Erythroblast (primary cell): ENCODE results near the gene FCAR.
"Not testable (repeated sequence)": the region's sequence is repeated elsewhere in the genome, so short reads cannot be mapped to it uniquely, and the experiment has no call there.

ENCODE experiments used
- DNase-seq, 2 experiments: peaks; one replicate each; lab custom pipeline; 2025; lab: John Stamatoyannopoulos, UW
- GATA1 ChIP-seq: IDR thresholded peaks from 2 replicates; pipeline ENCODE4 v1.6.1; 2011; ENCODE audit warnings: low read depth, mild to moderate bottlenecking, control low read depth, low read length, moderate library complexity
- POLR2A ChIP-seq: IDR thresholded peaks from 2 replicates; pipeline ENCODE4 v1.6.1; 2011; ENCODE audit warnings: mild to moderate bottlenecking, low read length

FCAR gene

DNA sequence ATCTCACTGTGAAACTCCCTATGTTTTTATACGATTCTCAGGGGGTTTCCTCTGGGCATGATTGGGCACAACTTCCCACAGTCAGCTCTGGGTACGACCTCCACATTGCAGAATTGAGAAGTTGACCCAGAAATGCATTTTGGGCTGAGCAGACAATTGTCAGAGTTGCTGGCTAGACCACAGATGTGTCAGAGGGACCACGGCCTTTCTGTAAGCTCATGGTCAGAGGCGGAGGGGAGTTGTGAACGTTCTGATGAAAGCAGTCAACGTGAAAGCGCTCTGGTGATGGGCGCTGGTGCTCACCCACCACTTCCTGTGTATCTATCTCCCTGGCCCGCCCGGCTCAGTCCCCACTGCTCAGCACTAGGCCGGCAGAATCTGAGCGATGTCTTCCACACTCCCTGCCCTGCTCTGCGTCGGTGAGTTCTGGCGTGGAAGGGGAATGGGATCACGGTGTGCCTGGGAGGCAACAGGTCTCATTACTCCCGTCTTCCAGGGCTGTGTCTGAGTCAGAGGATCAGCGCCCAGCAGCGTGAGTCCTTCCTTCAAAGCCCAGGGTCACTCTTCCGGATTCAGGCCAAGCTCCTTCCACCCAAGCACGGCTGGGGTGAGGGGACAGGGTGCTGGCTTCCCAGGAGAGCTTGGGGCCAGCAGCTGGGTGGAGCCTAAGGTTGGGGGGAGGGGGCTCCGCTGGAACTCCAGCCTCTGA lies 31.9 kb downstream of the FCAR start, which contains the start of gene NCR1:
Gene NCR1 (plus strand): TSS at position 346 of the 709 bp plus-strand sequence. CDS start 40 bp downstream, at position 386.
- TF ChIP-seq GATA1 (no peak), POLR2A (no peak)
- no peak for DNase-seq

DNA sequence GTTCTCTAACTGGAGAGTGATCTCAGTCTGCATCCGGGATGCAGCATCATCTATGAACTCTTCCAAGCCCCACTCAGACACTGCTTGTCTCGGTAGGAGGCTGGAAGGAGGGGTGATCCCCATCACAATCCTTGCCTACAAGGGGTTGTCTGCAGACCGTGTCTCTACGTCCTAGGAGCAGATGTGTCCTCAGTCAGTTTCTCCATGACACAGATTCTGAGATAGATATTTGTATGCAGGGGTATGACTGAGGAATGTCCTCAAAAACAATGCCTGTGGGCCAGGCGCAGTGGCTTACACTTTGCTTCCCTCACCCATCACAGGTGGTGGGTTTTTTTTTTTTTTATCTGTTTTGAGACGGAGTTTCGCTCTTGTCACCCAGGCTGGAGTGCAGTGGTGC lies 32.8 kb downstream of the FCAR start:
- no peak for TF ChIP-seq POLR2A
- TF ChIP-seq GATA1, result no peak
- DNase-seq, result no peak

DNA sequence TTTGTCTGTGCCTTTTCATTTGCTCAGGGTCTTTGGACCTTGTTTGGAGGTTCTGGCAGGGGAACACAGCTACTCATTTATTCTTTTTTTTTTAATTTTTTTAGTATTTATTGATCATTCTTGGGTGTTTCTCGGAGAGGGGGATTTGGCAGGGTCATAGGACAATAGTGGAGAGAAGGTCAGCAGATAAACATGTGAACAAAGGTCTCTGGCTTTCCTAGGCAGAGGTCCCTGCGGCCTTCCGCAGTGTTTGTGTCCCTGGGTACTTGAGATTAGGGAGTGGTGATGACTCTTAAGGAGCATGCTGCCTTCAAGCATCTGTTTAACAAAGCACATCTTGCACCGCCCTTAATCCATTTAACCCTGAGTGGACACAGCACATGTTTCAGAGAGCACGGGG lies 33.9 kb downstream of the FCAR start:
- DNase-seq, result not testable (repeated sequence)

DNA sequence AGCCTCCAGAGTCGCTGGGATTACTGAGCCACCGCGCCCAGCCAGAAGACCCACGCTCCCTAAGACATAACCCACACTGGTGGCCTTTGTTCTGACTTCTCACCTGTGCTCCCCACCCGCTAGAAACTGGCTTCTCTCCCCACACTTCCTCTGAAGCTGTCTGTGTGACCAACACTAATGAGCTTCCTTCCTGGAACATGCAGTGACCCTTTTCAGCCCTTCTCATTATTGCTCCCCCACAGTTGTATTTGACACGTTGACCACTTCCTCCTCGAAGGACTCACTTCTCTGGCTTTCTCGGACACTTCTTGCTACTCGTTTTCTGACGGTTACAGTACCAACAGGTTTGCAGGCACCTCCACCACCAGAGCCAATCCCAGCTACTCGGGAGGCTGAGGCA lies 42.8 kb downstream of the FCAR start:
- no peak for DNase-seq
- TF ChIP-seq GATA1 (no peak), POLR2A (no peak)

DNA sequence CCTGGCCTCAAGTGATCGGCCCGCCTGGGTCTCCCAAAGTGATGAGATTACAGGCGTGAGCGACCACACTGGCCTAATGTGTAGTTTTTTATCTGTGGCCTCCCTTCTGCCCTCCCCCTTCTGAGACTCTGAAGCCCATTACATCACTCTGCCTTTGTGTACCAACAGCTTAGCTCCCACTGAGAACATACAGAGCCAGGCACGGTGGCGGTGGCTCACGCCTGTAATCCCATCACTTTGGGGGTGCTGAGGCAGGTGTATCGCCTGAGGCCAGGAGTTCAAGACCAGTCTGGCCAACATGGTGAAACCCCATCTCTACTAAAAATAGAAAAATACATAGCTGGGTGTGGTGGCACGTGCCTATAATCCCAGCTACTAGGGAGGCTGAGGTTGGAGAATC lies 44.5 kb downstream of the FCAR start:
- no peak for DNase-seq
- TF ChIP-seq GATA1 (no peak), POLR2A (no peak)

DNA sequence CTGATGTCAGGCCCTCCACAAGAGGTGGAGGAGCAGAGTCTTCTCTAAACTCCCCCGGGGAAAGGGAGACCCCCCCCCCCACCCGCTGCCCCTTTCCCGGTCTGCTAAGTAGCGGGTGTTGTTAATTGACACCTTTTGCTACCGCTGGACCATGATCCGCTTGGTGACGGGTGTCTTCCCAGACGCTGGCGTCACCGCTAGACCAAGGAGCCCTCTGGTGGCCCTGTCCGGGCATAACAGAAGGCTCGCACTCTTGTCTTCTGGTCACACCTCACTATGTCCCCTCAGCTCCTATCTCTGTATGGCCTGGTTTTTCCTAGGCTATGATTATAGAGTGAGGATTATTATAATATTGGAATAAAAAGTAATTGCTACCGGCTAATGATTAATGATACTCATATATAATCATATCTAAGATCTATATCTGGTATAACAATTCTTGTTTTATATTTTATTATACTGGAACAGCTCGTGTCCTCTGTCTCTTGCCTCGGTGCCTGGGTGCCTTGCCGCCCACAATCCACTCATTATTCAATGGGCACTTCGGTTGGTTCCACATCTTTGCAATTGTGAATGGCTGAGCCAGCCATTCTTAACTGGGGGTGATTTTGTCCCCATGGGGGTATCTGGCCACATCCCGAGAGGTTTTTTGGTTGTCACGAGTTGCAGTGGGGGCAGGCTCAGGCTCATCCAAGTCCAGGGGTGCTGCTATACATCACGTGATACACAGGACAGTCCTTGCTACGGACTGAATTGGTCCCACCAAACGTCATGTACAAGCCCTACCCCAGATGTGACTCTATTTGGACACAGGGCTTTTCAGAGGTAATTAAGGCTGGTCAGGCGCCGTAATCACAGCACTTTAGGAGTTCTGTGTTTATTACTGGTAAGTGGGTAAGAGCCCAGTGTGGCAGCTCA lies 45.9 kb downstream of the FCAR start:
- not testable (repeated sequence) for DNase-seq

DNA sequence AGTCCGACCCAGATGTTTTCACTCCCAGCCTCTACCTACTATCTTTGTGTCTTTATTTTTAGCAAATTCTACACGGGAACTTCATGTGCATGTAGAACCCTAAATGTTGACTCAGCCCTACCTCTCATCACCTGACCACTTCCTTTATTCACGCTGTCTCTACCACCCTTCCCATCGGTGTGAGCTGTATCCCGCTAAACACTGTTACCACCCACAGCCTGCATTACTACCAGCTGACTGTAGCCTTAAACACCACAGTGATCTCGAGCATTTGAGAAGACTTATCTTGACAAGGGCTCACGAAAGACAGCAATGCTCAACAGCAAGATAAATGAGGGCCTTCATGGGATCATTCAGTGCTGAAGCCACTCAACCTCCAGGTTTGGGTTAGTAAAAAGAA lies 47.0 kb downstream of the FCAR start:
- no peak for DNase-seq
- TF ChIP-seq GATA1 (no peak), POLR2A (no peak)

DNA sequence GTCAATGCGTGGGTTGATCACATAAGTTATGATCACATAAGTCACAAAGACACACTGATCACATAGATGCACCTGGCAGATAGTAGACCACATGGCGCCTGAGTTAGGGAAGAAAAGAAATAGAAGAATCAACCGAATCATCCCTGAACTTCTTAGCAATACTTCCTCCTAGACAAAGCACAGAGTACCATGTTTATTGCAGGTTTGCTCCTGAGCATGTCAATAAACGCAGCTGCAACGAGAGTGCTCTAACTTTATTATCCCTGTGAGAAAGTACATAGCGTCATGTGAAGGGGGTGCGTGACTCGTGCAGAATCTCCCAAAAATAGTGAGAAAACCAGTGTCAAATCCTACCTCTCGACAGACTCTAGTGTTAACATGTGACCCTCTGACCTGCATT lies 49.2 kb downstream of the FCAR start:
- TF ChIP-seq GATA1, result no peak
- no peak for TF ChIP-seq POLR2A
- no peak for DNase-seq

DNA sequence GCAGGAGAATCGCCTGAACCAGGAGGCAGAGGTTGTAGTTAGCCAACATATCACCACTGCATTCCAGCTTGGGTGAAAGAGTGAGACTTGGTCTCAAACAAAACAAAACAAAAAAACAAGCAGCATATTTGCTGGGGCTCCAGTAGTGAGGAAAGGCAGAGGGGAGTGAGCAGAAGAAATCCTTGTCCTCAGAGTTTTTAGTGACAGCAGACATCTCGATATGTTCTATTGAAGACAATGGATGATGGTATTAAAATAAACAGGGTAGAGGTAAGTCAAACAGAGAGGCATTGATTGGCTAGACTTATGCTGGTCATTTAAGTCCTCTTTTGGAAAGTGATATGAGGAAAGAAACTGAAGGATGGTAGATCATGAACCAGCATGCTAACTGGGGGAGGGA lies 54.3 kb downstream of the FCAR start:
- peak; percentile 12 to 13 for DNase-seq
- TF ChIP-seq GATA1 (no peak), POLR2A (no peak)

DNA sequence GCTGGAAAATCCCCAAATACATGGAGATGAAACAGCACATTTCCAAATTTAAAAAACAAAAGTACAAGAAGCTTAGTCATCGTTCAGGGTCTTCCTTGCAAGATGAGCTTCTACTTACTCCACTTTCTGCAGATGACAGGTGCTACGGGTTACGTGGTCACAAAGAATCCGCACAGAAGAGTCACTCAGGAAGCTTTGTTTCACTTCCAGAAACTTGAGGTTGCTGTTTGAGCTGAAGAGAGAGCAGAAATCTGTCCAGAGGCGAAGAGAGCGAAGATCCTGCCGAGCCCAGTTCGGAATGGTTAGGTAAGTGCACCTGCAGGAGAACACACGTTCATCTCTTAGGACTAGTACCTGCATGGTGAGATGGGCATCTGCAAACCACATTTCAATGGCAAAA lies 63.9 kb downstream of the FCAR start:
- no peak for DNase-seq

DNA sequence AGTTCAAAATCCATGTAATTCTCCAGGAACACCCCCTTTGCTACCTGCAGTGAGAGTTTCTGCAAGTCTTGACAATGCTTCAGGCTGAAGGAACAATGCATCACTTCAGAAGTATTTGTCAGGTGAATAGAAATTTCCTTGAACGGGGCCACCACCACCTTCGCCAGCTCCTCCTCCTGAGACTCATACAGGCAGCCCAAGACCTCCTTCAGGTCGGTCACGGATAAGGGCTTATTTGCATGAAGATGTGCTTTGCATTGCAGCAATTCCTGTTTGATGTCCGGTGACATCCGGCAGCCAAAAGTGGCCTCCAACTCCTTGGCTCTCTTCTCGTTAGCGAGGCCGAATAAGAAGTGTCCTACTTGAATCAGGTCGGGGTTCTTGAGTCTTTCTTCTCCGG lies 64.9 kb downstream of the FCAR start:
- TF ChIP-seq POLR2A, result no peak
- no peak for TF ChIP-seq GATA1
- DNase-seq, result no peak

More for the DNA sequence above, 63.9 kb downstream of the FCAR start:
- TF ChIP-seq POLR2A (no peak), GATA1 (no peak)

DNA sequence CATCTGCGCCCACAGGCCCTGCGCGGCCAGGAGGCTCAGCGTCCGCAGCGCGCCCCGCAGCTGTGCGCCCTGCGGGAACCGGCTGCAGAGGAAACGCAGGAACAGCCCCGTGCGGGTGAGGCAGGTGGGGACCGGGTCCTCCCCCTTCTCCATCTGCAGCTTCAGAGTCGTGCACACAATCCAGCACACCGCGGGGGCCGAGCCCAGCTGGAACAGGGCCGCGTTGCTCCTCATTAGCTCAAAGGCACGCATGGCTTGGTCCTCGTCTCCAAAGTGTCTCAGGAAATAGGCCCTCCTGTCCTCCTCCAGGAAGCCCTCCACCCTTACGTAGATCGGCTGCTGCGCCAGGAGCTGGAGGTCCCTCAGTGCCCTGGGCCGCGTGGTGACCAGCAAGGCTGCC lies 65.5 kb downstream of the FCAR start:
- DNase-seq, result not testable (repeated sequence)
